IMR-90 (cell line): ENCODE results near the gene LY6G5C. TPM values are rescaled to one million over a fixed set of nuclear protein-coding genes. Genes with fewer than 3 reads are reported as not detected.

Experiments
- ATAC-seq: fragments of 200-7000 bp; cut with Tn5 transposase; 2 replicates; pipeline ENCODE4 v1.9.1; 2020; ENCODE audit warnings: low read depth, mild to moderate bottlenecking, moderate library complexity
- BruUV-seq: library from RNA; stranded (reverse); fragments of 400-500 nt; replicated peaks from 2 replicates; lab custom pipeline; 2021; lab: Mats Ljungman, UMichigan
- CTCF ChIA-PET: fragments of 300-600 bp; formaldehyde crosslinking; extraction: SDS; loops from one replicate; lab custom pipeline; 2021; ENCODE audit warnings: antibody characterized with exemption; lab: Yijun Ruan, JAX
- POLR2A ChIA-PET: fragments of 300-600 bp; sonication (Branson Sonifier 250); formaldehyde crosslinking; loops from one replicate; lab custom pipeline; 2022; ENCODE audit warnings: antibody characterized with exemption; ENCODE audit not compliant: unreplicated experiment; lab: Charles Lee
- DNase-seq: peaks from one replicate; pipeline ENCODE4 v3.0.0; 2013
- H2AFZ ChIP-seq: replicated peaks from 2 replicates; pipeline ENCODE3; 2013; ENCODE audit warnings: low read length, mild to moderate bottlenecking; ENCODE audit not compliant: poor library complexity
- H2AK5ac ChIP-seq: 2 replicates; pipeline ENCODE4 v1.6.1; 2013; ENCODE audit warnings: low read depth, low read length, inconsistent platforms
- H2AK9ac ChIP-seq: replicated peaks from 2 replicates; pipeline ENCODE3; 2013; ENCODE audit warnings: mild to moderate bottlenecking, low read depth, low read length, moderate library complexity; ENCODE audit not compliant: poor library complexity
- H2BK120ac ChIP-seq: 2 replicates; pipeline ENCODE4 v1.6.1; 2013; ENCODE audit warnings: low read depth, low read length, inconsistent platforms
- H2BK15ac ChIP-seq: 3 replicates; pipeline ENCODE4 v1.6.1; 2013; ENCODE audit warnings: low read depth, low read length, inconsistent platforms
- H2BK20ac ChIP-seq: 2 replicates; pipeline ENCODE4 v1.6.1; 2013; ENCODE audit warnings: low read depth, mild to moderate bottlenecking, inconsistent platforms, low read length, moderate library complexity
- H2BK5ac ChIP-seq: 2 replicates; pipeline ENCODE4 v1.6.1; 2013; ENCODE audit warnings: mild to moderate bottlenecking, low read depth, low read length, inconsistent platforms; ENCODE audit not compliant: poor library complexity, severe bottlenecking
- H3K14ac ChIP-seq: replicated peaks from 2 replicates; pipeline ENCODE4 v1.6.1; 2013; ENCODE audit warnings: low read depth, low read length, inconsistent platforms
- H3K18ac ChIP-seq: 2 replicates; pipeline ENCODE4 v1.6.1; 2013; ENCODE audit warnings: low read depth, low read length, control low read depth
- H3K23ac ChIP-seq: 2 replicates; pipeline ENCODE4 v1.6.1; 2013; ENCODE audit warnings: low read depth, low read length, inconsistent platforms
- H3K27ac ChIP-seq: 2 replicates; pipeline ENCODE4 v1.5.1; 2013; ENCODE audit warnings: mild to moderate bottlenecking, control low read depth, low read length; ENCODE audit not compliant: insufficient read depth
- H3K27me3 ChIP-seq: 2 replicates; pipeline ENCODE4 v1.6.1; 2013; ENCODE audit warnings: low read length; ENCODE audit not compliant: control insufficient read depth, insufficient read depth
- H3K36me3 ChIP-seq: 2 replicates; pipeline ENCODE4 v1.6.1; 2013; ENCODE audit warnings: low read length, mixed read lengths; ENCODE audit not compliant: control insufficient read depth, insufficient read depth
- H3K4ac ChIP-seq: 2 replicates; pipeline ENCODE4 v1.6.1; 2013; ENCODE audit warnings: low read depth, low read length, inconsistent platforms
- H3K4me1 ChIP-seq: 2 replicates; pipeline ENCODE4 v1.6.1; 2013; ENCODE audit warnings: low read length, mixed read lengths; ENCODE audit not compliant: control insufficient read depth, insufficient read depth
- H3K4me2 ChIP-seq: 2 replicates; pipeline ENCODE4 v1.6.1; 2013; ENCODE audit warnings: low read depth, mild to moderate bottlenecking, control low read depth, low read length, moderate library complexity
- H3K4me3 ChIP-seq: 2 replicates; pipeline ENCODE4 v1.5.1; 2013; ENCODE audit warnings: low read depth, mild to moderate bottlenecking, control low read depth, low read length, moderate library complexity; ENCODE audit not compliant: insufficient read depth
- H3K56ac ChIP-seq: 2 replicates; pipeline ENCODE4 v1.6.1; 2013; ENCODE audit warnings: low read length, inconsistent platforms; ENCODE audit not compliant: insufficient read depth; ENCODE audit errors: extremely low read depth
- H3K79me1 ChIP-seq, 2 experiments: 2 replicates each; pipeline ENCODE4 v1.6.1; 2013; ENCODE audit warnings: low read length in 2 of 2, inconsistent platforms in 1 of 2, low read depth in 1 of 2
- H3K9ac ChIP-seq: 2 replicates; pipeline ENCODE4 v1.6.1; 2013; ENCODE audit warnings: low read depth, low read length, control low read depth
- H3K9me1 ChIP-seq: 2 replicates; pipeline ENCODE4 v1.6.1; 2013; ENCODE audit warnings: low read length, inconsistent platforms; ENCODE audit not compliant: insufficient read depth
- H3K9me3 ChIP-seq: 2 replicates; pipeline ENCODE4 v1.6.1; 2013; ENCODE audit warnings: low read length; ENCODE audit not compliant: control insufficient read depth, insufficient read depth
- H4K20me1 ChIP-seq: 2 replicates; pipeline ENCODE4 v1.6.1; 2013; ENCODE audit warnings: low read length, inconsistent platforms; ENCODE audit not compliant: insufficient read depth
- H4K5ac ChIP-seq: 2 replicates; pipeline ENCODE4 v1.6.1; 2013; ENCODE audit warnings: mild to moderate bottlenecking, low read depth, low read length, control low read depth
- H4K8ac ChIP-seq, 2 experiments: 2 replicates each; pipeline ENCODE4 v1.6.1; 2013; ENCODE audit warnings: low read depth in 2 of 2, low read length in 2 of 2, control low read depth in 1 of 2, inconsistent platforms in 1 of 2
- H4K91ac ChIP-seq: 2 replicates; pipeline ENCODE4 v1.6.1; 2013; ENCODE audit warnings: low read depth, low read length, inconsistent platforms; ENCODE audit not compliant: insufficient read depth
- BHLHE40 ChIP-seq: fragments of 150-350 bp; IDR thresholded peaks from 2 replicates; pipeline ENCODE4 v1.6.1; 2016; ENCODE audit warnings: mild to moderate bottlenecking, low read depth, low read length
- CEBPB ChIP-seq: IDR thresholded peaks from 2 replicates; pipeline ENCODE4 v1.6.1; 2012; ENCODE audit warnings: low read depth, low read length, improper control_type of control experiment
- CHD1 ChIP-seq: IDR thresholded peaks from 2 replicates; pipeline ENCODE4 v1.6.1; 2012; ENCODE audit warnings: low read depth, low read length, improper control_type of control experiment
- FOS ChIP-seq: fragments of 150-350 bp; IDR thresholded peaks from 2 replicates; pipeline ENCODE4 v1.6.1; 2016; ENCODE audit warnings: low read depth, low read length
- MXI1 ChIP-seq: IDR thresholded peaks from 2 replicates; pipeline ENCODE4 v1.6.1; 2012; ENCODE audit warnings: low read depth, mild to moderate bottlenecking, low read length, moderate library complexity, borderline replicate concordance
- NFE2L2 ChIP-seq: fragments of 150-350 bp; IDR thresholded peaks from 2 replicates; pipeline ENCODE4 v1.6.1; 2016; ENCODE audit warnings: low read depth, mild to moderate bottlenecking, low read length
- RCOR1 ChIP-seq: IDR thresholded peaks from 2 replicates; pipeline ENCODE4 v1.6.1; 2012; ENCODE audit warnings: mild to moderate bottlenecking, low read length, improper control_type of control experiment; ENCODE audit not compliant: insufficient replicate concordance
- SMC3 ChIP-seq: fragments of 150-350 bp; IDR thresholded peaks from 2 replicates; pipeline ENCODE4 v1.6.1; 2016; ENCODE audit warnings: low read depth, mild to moderate bottlenecking, antibody characterized with exemption, low read length, moderate library complexity
- USF2 ChIP-seq: fragments of 150-350 bp; IDR thresholded peaks from 2 replicates; pipeline ENCODE4 v1.6.1; 2017; ENCODE audit warnings: mild to moderate bottlenecking, antibody characterized with exemption, low read length, low read depth
- WGBS, 2 experiments: methylation state at CpG; one replicate each; pipeline versions ENCODE4 v1.1.5 to v1.1.7; 2013; ENCODE audit warnings: missing lambda C conversion rate in 2 of 2; ENCODE audit not compliant: insufficient read length in 1 of 2; ENCODE audit errors: extremely low coverage in 2 of 2; 5-methylcytosine and 5-hydroxymethylcytosine counted together
- dilution Hi-C: fragments of 300-500 bp; cut with HindIII; formaldehyde crosslinking; loops from one replicate; pipeline ENCODE4 v1.14.3; 2018; ENCODE audit warnings: low sequenced_read_pairs; ENCODE audit not compliant: unreplicated experiment
- in situ Hi-C: fragments of 300-500 bp; cut with MboI; formaldehyde crosslinking; loops from 3 replicates; pipeline ENCODE4 v1.14.3; 2019; ENCODE audit warnings: low sequenced_read_pairs, inconsistent platforms, mixed read lengths
- intact Hi-C: fragments of 100-400 bp; cut with micrococcal nuclease; formaldehyde crosslinking; loops from 2 replicates; pipeline ENCODE4 v1.10.0; 2022
- polyA plus RNA-seq, 3 experiments: library from polyadenylated mRNA; depleted of rRNA; stranded (reverse); fragments of >200 nt; gene quantifications; 2 replicates each; pipeline ENCODE4 v1.2.3, GENCODE V29; 2012; ENCODE audit warnings: low replicate concordance in 1 of 3
- total RNA-seq: library from RNA; depleted of rRNA; stranded (reverse); fragments of >200 nt; gene quantifications from 2 replicates; pipeline ENCODE4 v1.2.3, GENCODE V29; 2012

LY6G5C gene
- total and polyA plus RNA-seq, 2 of the 4 experiments (the other 2 are of a cell fraction), result 0.18 to 2.0 TPM

GRCh38 chr6:31636698-31637596 lies 43.9 kb downstream of the LY6G5C start:
- intact Hi-C loops, result no loop called here
- no peak overlapping the region for H2BK15ac ChIP-seq
- H3K18ac ChIP-seq, result no peak overlapping the region
- in situ Hi-C loops, result no loop called here
- no peak overlapping the region for H2AK9ac ChIP-seq
- no peak overlapping the region for H3K4me3 ChIP-seq
- no peak overlapping the region for H2AK5ac ChIP-seq
- peaks cover 29 to 31% of the 10 kb centered on the region in 2 experiments for H3K79me1 ChIP-seq
- H3K36me3 ChIP-seq, result peaks cover 86% of the 10 kb centered on the region
- H3K9ac ChIP-seq, result no peak overlapping the region
- dilution Hi-C loops, result no loop called here
- no peak overlapping the region for H4K91ac ChIP-seq
- no peak overlapping the region for H3K14ac ChIP-seq
- no peak for DNase-seq
- no peak overlapping the region for H4K5ac ChIP-seq
- H3K9me1 ChIP-seq, result no peaks in the 10 kb centered on the region
- H3K4me2 ChIP-seq, result no peak overlapping the region
- TSS peak; percentile 61 for BruUV-seq
- TF ChIP-seq USF2 (no peak), SMC3 (no peak), MXI1 (no peak), FOS (no peak), CEBPB (no peak), BHLHE40 (no peak), NFE2L2 (no peak), RCOR1 (no peak), CHD1 (no peak)
- no peak overlapping the region for H2BK5ac ChIP-seq
- no peak overlapping the region for H3K56ac ChIP-seq
- ChIA-PET POLR2A (no interaction called here), CTCF (interaction anchor here (0.8 to 1.5 kb wide), 2 partner anchors 15 to 86 kb away, joined by 3 to 4 read pairs; no protein-coding TSS in a partner anchor)
- peaks cover 28% of the 10 kb centered on the region for H4K20me1 ChIP-seq
- H2AFZ ChIP-seq, result no peak overlapping the region
- no peak overlapping the region for H3K4ac ChIP-seq
- no peaks in the 10 kb centered on the region for H3K27me3 ChIP-seq
- no peaks in the 10 kb centered on the region; the same call in 1 of the 2 replicates for H3K4me1 ChIP-seq
- H4K8ac ChIP-seq, result no peak overlapping the region
- H2BK120ac ChIP-seq, result no peak overlapping the region
- H3K23ac ChIP-seq, result no peak overlapping the region
- H3K9me3 ChIP-seq, result no peaks in the 10 kb centered on the region
- 90% methylated on average over 8 of the region's 27 CpGs; no CpG with 5 or more reads in 1 of the 2 experiments for WGBS, 2 experiments
- no peak overlapping the region for H2BK20ac ChIP-seq
- H3K27ac ChIP-seq, result no peak overlapping the region
- no peak for ATAC-seq
